Measurements from ENCODE around the gene NOTUM.

GRCh38 chr17:81998691-81999438, 37.9 kb upstream of the NOTUM start:
- TF ChIP-seq CTCF (conservative IDR thresholded peaks at IDR 0.05 in 1 of 2, IDR thresholded peaks at IDR 0.05 in 1 of 2; ENCODE audit: low read depth in 1 of 2, low read length in 2 of 2) (no peak), EZH2 (IDR thresholded peaks at IDR 0.05; ENCODE audit: low read length, missing control alignments) (no peak)
